ENCODE results near the gene TANGO2. TPM values are rescaled to one million over a fixed set of nuclear protein-coding genes. Genes with fewer than 3 reads are reported as not detected.

TANGO2 gene
- polyA plus RNA-seq, 5 donors = 9.9 to 15.3 (median 13.5) TPM

DNA sequence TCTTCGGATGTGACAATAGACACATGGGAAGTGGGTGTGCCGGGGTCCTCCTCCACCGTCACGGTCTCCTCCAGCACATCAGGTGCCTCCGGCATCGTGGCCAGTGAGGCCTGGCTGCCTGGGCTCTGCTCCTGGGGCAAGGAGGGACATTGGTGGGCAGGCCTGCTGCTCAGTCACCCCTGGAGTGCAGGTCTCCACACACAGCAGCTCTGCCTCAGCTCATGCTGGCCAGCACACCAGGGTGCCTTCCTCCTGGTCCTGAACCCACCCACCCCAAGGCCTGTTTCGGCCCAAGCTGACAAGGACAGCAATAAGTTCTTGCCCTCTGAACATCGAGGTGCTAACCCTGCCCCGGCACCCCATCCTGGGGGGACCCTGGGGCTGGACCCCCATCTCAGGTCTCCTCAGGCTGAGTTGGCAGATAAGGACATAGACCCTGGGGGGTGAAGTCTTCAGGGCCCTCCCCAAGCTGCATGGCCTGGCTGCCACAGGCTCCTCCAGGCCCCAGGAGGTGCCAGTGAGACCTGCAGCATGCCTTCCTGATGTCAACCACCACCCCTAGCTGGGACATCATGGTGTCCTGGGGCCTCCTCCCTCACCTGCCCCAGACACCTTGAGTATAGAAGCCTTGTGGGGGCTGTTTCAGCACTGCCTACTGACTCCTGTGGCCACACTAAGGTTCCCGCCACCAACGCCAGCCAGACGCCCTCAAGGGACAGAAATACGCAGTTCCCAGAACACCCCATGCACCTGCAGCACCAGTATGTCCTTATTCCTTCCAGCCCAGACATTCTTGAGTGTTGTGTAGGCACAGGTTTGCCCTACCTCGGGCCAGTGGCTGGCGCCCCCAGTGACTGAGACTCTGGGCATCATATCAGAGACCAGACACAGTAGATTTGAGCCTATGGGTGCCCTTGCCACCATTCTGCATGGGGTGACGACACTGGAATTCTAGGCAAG, 38.7 kb upstream of the TANGO2 start:
- DNase-seq = no peak

DNA sequence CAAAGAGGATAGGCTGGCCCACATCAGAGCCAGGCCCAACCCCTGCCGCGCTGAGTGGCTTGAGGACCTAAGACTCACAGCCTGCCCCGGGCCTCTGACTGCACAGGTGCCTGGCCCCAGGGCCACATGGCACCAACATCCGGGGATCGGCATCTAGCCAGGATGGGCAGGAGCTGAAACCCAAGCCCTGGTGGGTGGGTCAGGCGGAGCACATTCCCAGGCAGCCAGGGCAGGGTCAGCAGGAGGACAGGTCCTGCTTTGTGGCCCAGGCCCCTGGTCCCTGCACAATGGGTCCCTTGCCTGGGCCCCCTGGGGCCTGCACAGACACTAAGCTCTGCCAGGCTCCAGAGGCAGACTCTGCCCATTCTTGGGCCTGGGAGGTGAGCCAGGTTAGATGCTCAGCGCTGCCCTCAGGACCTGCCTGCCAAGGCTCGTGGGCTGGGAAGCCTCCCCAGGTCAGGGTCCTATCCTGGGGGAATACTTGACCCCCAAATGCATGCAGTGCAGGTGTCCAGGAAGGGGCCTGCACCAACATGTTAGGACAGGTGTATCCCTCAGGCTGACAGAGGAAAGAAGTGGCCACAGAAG, 37.8 kb upstream of the TANGO2 start:
- no peak for DNase-seq

DNA sequence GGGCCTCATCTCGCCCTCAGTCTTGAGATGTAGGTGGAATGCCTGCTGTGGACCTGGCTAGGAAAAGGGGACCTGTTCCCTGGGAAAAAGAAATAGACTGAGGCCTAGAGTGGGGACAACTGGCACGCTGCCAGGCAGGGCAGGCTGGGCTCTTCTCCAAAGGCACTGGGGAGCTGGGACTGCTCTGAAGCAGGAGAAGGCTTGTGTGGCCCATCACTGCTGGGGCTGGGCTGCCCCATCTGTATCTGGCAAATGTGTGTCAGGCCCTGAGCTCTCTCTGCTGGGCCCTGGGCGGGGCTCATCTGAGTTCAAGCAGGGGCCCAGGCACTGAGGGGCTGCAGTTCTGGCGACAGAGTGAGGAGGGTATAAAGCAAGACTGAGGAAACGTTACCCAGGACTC, 37.2 kb upstream of the TANGO2 start:
- DNase-seq = no peak

DNA sequence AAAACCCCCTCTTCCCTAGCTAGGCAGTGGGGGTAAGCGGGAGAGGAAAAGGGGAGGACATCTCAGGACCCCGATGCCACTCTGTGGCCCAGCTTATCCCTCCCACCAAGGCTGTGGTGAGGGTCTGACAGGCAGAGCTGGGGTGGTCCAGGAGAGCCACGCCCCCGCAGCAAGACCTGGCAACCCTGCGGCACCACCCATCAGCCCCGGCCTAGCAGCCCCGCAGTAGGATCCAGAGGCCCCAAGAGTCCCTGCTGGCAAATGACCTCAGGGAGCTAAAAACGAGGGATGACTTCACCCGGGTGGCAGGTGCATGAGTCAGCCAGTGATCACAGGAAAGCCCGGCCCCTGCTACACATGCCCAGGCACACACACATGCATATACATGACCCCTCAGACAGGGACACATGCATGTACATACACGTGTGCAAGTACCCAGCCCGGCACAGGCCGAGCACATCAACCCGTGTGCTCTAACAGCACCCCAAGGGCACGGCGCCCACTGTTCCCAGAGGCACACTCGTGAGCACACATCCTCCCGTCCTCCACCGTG, 36.6 kb upstream of the TANGO2 start:
- no peak for DNase-seq

DNA sequence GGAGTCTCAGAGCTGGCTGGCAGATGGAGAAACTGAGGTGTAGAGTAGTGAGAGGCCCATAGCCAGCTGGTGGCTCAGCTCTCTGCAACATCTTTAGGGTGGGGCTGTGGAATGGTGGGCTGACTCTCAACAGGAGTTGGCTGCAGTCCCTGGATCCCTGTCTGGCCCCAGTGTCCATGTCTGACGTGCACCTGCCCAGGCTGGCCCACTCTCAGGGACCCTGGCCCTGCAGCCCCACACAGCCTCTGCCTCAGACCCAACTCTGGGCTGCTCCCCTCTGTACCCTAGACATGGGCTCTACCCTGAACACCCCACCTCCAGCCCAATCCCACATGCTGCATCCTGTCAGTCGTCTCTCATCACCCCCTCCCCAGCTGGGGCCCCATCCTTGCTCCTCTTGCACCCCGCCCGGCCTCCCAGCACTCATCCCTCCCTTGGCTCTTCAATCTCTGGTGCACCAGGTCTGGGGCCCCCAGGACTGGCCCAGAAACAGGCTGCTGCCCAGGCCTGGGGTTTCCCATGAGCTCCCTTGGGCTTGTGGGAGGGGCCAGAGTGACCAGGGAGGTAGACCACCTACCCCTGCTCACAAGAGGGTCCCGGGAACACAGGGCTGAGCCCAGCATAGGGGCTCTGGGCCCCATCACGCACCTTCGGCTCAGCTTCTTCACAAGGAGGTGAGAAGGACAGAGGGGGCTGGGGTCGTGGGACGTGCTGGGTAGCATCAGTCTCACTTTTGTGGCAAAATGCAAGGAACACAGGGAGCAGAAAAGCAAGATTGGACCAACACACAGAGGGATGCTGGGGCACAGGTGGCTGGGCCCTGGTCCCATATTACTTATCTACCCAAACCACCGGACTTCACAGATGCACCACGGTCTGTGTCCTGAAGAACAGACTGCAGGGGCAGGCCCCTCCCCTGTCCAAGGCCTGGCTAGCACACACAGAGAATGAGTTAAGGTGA, 35.8 kb upstream of the TANGO2 start:
- DNase-seq = no peak

DNA sequence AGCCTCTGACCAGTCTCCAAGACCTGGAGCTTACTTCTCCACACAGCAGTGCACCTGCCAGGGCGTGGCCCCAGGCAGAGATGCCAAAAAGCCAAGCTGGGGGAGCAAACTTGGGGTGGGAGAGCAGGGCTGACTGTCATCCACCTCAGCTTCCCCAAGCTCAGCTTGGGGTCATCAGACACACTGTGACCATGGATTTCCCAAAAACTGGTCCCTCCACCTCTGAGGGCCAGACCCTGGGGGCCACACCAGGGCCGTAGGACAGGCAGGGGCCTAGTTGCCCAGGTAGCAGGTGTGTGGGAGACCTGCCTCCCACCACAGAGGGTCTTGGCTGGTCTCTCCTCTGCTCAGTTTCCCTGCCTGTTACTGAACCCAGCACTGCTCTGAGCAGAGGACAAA, 34.9 kb upstream of the TANGO2 start:
- no peak for DNase-seq

DNA sequence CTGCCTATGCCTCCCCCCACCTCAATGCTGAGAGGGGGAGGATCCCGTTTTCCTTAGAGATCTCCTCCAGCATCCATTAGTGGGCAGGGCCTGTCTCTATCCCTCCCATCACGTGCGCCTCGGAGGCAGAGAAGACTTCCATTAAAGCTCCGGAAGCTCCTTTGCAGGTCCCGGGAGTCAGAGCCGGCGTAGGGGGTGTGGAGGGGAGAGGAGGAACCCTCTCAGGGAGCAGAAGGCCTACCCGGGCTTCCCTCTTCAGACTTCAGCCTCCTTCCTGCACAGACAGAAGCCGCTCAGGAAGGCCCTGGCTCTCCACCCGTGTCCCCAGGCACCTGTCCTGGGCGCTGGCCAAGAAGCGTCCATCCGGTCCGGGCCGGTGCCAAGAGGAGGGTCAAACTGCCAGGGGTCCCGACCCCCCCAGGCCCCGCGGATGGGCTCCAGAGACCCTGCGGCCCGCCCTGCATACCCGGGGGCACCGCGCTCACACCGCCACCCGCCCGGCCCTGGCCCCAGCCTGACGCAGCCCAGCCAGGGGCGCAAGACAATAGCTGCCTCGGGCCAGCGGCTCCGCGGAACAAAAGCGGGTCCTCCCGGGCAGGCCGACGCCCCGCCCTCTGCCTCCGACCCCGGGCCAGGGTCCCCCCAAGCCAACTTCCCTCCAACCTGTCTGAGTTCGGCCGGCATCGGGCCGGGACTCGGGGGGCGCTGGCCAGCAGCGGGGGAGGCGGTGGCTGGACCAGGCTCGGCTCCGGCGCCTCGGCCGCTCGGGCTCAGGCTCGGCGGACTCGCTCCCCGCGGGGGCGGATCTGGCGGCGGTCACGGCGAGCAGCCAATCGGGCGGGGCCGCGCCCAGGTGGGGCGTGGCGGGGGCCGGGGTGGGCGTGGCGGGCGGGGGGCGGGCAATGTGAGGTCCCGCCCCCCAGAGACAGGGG, 34.2 kb upstream of the TANGO2 start:
- DNase-seq = peak; percentile 65 to 68

DNA sequence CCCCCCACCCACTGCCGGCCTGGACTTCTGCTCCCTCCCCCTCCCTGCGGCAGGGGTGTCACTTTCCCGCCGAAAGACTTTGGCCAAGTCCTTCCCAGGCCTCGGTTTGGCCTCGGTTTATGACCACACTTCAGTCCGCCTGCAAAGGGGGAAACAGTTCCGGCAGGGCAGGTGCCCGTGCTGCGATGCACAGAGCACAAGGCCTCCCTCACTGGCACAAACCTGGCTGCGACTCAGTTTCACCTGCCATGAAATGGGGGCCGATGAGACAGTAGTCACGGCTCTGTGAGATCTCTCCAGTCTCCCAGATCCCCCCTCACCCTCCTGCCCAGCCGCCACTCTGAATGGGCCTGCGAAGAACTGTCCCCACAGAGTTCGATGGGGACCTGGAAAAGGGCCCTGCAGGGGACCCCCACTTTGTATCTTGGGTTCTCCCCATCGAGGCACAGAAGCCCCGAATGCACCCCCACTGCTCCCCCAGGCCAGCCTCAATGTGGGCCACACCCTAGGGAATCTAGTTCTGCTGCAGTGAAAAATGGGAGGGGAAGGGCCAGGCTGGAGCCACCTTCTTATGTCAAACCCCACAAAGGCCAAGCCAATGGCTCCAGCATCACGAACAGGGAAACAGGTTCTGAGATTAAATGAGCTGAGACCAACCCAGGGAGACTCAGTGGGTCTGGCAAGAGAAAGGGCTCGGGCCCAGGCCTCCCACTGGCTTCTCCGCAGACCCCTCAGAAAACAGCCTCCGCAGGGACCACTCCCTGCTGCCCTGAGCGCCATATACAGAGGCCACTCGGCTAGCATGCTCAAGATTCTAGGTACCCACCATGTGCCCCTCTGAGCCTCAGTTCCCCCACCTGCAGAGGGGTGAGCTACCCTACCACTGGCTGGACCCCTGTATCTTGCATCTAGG, 33.3 kb upstream of the TANGO2 start:
- DNase-seq = no peak

DNA sequence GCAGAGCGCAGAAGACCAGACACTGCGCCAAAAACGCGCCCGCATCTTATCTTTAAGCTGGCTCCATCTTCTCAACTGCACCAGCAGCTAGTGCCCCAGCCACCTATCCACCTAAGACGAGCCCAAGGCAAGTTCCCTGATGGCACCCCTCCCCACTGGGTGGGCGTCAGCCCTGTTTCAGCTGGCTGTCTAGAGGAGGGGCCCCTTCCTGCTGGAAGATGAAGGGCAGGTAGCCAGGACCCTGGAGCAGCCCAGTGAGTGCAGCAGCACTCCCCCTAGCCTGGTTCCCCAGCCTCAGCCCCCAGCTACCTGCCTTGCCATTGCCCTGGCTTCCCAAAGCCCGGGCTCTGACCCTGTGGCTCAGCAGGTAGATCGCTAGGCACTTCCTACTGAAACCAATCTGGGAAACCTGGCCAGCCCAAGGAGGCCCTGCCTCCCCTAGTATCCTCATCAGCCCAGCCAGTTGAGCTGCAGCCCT, 32.5 kb upstream of the TANGO2 start:
- DNase-seq = no peak

DNA sequence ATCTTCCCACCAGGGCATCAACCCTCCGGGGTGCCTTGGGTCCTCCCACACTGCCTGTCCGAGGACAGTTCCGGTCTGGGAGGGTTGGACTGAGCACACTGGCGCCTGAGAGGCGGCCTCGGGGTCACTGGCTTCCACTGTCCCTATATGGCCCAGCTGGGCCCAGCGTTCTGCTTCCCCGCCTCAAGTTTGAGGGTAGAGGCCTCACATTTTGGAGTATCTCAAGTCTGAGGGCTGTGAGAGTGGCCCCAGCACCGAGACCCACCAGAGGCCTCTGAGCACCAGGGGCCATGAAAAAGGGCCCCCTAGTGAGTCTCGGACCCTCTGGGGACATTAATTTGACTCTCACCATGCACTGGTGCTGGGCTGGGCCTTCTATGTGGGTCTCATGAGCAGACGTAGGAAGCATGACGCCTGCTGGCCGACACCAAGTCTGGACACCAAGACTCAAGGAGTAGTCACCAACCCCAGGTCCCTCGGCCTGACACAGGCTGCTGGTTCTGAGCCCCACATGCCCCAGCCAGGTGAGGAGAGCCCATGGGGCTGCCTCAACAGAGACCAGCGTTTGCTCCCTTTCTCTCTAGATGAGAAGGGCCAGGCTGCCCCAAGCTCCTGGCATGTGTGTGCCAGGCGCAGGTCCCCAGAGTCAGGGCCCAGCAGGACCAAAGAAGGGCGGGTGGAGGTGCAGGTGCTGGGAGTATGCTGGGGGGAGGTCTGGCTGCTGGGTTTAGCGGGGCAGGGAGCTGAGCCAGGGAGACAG, 31.8 kb upstream of the TANGO2 start:
- DNase-seq = no peak

DNA sequence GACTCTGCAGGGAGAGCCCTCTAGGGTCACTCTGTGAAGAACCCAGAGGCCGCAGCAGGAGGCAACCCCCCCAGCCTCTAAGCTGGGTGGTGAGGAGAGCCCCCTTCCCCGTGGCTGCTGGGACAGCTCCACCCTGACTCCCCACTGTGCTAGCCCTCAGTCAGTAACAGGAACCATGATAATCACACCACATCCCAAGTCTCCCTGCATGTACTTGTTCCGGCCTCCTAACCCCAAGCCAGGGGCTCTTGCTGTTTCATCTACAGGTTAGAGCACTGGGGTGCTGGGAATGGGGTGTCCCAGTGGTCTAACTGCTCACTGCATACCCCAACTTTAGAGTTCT, 31.2 kb upstream of the TANGO2 start:
- no peak for DNase-seq

DNA sequence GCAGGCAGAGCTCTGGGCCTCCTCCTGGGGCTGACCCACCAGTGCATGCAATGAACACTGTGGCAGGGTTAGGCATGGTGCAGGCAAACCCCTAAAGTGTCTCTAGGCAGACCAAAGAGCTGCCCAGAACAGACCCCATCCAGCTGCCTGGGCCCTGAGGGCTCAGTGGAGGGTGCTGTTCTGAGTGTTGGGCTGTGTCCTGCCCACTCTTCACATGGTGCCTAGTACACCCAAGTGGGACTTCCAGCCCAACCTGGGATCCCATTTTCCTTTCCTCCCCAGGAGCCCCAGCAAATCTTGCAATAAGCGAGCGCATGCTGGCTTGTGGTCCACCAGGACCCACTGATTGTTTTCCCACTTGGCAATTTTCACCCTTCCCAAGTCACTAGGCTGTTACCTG, 30.7 kb upstream of the TANGO2 start:
- no peak for DNase-seq

DNA sequence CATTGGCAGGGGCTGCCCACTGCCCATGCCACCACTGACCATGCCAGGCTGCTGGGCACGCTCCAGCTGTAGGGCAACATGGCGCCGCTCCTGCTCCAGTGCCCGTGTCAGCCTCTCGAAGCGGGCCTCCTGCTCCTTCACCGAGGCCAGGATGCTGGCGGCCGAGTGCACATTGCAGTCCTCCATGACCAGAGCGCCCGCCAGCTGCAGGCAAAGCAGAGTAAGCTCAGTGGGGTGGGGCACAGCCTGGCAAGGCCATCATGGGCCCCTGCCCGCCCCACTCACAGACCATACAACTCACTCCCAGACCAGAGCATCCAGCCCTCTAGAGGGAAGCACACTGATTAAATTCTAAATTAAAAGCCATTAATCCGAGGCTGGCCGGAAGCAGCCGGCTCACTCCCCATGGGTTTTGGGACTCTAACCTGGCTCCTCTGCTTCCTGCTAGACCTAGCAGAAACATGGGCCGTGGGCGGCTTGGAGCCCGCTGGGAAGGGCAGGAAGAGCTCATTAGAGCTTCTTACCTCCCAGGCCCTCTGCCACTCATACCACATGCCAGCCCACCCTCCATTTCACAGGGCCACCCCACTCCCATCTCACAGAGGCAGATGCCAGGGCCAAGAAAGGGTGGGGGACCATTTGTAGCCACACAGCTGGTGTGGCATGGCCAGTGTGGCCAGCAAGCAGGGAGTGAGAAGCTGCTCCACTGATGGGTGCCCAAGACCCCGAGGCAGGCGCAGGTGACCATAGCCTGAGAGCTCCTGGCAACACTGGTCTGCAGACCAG, 30.1 kb upstream of the TANGO2 start:
- no peak for DNase-seq

DNA sequence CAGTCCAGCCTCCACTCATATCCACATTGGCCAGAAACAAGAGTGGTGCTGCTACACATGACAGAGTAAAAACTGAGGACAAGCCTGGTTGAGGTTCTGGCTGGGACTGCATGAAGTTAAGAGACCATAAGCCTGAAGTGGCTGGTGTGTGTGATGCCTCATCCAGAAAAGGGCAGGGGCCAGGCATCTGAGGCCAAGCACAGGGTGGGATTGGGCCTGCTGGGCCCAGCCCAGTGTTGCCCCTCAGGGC, 29.6 kb upstream of the TANGO2 start:
- DNase-seq = no peak

DNA sequence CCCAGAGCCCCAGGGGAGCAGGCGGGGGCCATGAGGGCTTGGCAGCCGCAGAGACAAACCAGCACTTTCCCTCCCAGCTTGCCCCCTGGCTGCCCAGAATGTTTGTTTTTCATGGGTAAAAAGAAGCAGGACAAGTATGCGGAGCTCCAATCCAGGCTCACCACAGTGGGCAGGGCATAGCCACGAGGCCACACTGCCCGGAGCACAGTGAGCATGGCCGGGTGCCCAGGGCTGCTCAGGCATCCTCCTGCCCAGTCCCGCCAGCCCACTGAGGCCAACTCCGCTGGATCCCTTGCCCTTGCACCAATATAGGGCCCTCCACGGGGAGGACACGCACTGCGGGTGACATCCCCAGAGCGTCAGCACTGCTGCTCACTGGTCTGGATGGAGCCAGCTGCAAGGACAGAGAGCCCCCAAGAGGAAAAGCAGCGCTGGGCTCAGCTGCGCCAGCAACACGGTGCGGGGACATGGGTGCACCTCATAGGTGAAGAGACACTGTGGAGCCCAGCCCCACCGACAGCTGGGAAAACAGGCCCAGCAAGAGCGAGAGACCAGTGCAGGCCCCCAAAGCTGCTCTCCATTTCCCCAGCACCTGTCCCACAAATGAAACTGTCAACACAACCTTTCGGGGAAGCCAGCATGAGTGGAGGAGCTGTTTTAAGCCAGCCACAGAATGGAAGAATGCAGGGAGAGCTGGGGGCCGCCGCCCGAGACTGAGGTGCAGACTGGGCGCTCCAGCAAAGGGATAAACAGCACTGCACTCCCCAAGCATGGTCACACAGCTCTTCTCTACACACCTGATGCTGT, 29.1 kb upstream of the TANGO2 start:
- DNase-seq = no peak

DNA sequence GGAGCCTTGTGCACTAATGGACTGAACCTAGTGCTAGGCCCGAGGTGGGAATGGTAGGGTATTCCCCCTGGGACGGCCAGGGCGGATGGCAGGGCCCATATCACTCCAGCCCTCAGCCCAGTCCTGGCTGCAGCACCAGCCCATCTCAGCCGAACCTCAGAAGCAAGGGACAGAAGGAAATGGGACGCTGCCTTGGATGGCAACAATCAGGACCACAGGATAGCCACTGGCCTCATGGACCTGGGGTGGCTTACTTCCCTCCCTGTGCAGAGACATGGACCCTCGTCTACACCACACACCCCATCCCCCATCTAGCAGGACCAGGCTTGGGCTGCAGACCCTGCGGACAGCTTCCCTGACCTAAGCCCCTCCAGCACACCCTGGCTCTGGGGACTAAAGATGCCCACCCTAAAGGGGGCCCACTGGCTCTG, 28.4 kb upstream of the TANGO2 start:
- DNase-seq = no peak

DNA sequence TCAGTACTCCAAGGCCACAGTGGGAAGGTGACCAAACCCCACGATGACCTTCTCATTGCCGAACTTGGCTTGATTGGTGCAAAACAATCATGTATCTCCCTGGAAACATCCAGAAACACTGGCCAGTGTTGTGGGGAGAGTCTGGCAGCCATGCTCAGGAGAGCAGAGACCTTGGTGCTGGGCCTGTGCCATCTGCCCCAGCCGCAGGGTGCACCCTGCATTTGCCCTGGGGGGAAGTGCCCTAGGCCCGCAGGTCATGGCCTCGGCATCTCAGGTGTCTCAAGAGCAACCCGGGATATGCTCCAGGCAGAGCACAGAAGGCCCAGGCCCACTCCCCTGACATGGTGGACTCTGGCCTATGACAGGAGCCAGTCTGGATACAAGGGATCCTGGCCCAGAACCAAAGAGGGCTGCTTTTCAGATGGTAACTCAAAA, 28.0 kb upstream of the TANGO2 start:
- no peak for DNase-seq

Measured in right lung (tissue), 5 donors.